C1 segment of cervical spinal cord (tissue), 14 donors: ENCODE data around the gene AGRN.

Experiments
- DNase-seq, 14 donors: peaks; one replicate each; lab custom pipeline; 2025; lab: John Stamatoyannopoulos, UW

The AGRN gene

DNA sequence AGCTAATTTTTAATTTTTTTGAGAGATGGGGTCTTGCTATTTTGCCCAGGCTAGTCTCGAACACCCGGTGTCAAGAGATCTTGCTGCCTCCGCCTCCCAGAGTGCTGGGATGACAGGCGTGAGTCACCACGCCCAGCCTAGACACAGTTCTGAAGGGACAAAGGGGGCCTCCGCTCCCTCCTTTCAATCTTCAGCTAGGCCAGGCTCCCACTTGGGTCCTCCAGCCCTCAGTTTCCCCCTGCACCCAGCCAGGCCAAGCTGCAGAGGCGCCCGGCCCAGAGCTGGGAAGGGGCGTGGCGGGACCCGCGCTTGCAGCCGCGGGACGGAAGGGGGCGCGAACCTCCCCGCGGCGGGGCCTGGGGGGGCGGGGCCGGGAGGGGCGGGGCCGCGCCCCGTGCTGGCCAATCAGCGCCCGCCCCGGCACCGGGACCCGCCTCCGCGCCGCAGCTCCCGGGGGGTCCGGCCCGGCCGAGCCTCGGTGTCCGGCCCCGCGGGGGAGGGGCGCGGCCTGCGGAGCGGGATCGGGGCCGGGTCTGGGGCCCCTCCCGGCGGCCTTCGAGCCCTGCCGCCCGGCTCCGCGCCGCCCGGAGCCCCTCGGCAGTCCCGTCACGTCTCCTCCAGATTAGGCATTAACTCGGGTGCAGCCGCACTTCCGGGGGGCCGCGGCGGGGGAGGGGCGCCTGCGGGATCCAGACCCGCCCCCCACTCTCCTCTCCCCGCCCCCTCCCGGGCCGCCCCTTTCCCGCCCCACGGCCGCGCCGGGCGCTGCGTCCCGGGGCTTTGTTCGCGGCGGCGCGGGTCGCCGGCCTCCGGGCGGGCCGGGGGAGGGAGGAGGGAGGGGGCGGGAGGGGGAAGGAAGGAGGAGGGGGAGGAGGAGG lies 559 bp upstream of the AGRN start:
- peak in 12 of 14 donors; percentile 50 to 89 (median 66) for DNase-seq

DNA sequence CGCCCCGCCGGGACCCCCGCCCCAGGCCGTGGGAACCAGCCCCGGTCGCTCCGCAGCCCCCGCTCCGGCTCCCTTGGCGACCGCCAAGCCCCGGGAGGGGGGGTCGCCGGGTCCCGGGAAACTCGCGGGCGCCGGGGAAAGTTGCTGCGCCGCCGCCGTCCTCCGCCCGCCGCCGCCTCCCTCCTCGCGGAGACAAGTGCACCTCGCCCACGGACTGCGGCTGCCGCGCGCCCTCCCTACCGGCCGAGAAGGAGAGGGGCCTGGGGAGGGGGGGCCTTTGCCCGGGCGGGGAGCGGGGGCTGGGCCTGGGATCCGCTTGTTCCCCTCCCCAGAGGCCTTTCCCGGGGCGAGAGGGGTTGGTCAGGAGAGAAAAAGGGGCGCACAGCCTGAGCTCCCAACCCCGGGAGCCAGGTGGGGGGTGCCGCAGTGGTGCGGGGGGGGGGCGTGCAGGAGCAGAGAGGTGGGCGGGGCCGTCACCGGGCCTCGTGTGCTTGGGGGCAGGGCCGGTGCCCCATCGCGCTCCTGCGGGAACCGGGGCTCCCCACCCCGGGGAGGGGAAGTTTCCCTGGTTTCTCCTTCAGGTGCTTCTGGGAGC lies 592 bp downstream of the AGRN start:
- no peak for DNase-seq

DNA sequence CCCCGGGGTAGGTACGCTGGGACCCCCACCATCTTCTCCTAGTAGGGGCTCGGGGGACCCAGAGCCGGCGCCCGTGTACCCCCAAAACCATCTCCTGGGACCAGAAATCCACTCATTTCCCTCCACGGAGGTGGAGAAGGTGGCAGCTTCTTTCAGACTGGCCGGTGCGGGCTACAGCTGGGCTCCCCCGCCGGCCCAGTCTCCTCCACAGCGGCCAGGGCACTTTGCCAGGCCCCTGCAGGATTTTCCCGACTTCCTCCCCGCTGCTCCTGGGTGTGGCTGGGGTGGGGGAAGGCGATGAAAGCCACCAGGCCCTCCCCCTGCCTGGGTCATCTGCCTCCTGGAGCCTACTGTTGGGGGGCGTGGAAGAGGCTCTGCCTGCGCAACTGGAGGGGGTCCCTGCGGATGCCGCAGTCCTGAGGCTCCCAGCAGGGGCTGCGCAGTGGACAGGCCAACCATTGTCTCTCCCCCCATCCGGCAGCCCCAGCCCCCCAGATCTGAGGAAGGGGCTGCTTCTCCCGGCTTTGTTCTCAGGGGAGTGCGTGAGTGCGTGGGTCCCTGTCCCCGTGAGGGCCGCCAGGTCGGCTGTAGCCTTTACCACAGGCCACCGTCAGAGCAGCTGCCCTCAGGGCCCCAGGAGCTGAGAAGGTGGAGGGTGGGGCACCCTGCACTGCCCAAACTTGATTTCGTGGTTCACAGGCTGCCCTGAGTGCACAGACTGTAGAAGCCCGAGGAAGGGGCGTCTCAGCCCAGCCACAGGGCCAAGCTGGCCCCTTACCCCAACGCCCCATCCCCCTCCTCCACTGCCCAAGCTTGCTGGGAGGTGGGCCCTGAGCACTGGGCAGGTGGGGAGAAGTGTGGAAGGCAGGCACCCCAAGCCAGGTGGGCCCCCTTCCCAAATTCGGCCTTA lies 1.3 kb downstream of the AGRN start:
- DNase-seq = peak in 2 of 14 donors; percentile 6 to 36

DNA sequence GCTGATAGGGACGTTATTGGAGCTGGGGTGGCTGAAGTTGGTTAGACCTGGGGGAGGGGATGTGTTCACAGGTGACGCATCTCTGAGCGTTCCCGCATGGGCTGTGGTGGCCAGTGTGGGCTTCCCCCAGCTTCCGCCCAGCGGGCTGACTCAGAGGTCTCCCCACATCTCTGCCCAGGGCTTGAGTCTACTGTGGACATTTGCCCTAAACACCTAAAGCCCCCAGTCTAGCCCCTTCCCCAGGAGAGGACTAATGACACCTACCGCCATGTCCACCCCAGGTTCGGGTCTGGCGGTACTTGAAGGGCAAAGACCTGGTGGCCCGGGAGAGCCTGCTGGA lies 2.0 kb downstream of the AGRN start:
- no peak for DNase-seq

DNA sequence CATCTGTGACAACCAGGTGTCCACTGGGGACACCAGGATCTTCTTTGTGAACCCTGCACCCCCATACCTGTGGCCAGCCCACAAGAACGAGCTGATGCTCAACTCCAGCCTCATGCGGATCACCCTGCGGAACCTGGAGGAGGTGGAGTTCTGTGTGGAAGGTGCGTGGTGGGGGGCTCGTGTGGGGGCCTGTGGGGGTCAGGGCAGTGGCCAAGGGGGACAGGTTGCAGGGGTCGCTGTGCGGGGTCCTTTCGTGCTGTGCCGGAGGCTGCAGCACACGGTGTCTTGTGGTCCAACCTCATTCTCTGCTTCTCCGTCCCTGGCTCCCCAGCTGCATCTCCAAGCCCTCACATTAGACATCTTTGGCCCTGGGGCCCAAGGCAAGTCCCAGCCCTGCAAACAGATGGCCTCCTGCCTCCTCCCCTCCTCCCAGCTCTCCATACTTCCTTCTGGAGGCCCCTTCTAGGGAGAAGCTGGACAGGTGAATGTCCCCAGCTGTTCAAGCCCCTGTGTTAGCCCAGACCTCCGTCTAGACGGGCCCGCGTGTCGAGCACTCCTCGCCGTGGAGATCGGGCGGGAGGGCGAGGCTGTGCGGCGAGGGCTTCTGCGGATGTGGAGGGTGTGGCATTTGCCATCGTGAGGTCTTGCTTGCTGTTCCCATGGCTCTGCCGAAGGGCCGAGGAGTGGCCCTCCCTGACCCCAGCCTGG lies 2.5 kb downstream of the AGRN start:
- no peak for DNase-seq

DNA sequence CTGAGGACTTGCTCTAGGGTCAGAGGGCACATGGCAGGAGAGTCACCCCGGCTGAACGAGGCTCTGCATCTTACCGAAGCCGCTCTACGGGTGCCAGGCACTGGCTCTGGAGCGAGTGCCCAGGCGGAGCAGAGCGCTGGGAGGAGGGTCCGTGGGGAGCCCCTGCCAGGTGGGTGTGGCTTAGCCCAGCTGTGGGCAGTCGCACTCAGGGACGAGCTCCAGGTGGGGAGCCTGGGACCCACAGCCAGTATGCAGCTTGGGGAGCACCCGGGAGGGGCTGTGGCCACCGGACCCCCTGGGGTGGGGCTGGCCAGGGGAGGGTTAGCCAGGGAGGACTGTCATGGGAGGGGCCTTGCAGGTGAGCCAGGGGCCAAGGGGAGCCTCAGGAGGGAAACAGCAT lies 3.8 kb downstream of the AGRN start:
- no peak for DNase-seq

DNA sequence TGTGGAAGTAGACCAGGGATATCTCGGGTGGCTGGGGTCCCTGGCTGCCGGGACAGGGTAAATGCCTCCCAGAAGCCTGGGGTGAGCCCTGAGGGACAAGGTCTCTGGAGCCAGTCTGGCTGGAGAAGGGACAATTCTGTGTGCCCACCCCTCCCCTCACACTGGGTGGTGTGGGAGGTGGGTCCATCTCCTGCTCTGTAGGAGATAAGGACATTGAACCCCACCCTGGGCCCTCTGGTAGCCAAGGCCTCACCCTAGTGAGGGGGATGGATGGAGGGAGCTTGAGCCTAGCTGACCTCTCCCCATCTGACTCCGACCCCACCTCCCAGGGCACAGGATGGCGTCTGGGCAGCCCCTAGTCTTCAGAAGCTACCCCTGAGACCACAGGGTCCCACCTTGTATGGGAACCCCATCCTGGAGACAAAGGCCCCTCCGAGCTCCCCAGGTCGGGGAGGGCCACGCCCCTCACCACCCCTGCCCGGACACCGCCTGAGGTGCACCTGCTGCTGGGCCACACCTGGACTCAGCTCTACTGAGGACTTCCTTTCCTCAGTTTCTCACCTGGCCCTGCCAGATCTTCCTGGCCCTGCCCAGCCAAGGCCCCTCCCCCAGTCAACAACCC lies 4.3 kb downstream of the AGRN start:
- no peak for DNase-seq

DNA sequence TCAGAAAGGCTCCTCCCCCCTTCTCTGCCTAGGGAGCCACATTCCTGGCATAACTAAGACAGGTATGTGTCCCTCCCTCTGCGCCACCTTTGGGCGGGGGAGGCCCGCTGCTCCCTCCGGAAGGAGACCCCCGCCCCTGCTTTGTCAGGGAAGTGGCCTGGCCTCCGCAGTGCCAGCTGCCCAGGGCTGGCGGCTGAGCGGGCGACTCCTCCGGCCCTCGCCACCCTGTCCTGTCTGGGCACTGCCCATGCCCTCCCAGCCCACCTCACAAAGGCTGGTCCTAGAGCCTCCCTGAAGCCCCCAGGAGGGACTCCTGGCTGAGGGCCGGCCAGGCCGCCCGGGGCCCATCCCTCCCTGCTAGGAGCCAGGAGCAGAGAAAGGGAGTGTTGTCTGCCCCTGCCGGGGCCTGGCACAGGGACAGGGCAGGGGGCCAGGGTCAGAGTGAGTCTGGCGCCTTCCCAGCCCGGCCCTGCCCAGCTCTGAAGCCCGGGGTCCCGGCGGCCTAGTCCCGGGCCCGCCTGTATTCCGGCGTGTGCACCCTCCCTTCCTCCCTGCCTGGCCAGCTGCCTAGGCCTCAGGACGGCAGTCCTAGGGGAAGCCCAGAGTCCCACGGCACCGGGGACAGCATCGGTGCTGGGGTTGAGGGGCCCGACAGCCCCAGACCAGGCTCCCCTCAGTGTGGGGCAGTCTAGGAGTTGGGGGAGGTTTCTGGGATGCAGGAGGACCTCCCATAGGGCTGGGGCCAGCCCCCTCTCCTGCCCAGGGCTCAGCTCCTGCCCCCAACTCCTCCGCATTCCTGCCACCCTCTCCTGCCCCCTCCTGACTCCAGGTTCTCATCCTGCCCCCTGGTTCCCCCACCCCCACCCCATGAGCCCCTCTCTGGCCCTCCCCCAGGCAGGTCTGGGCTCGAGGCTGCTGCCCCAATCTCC lies 5.1 kb downstream of the AGRN start:
- DNase-seq = peak in 5 of 14 donors; percentile 16 to 65 (median 35)

DNA sequence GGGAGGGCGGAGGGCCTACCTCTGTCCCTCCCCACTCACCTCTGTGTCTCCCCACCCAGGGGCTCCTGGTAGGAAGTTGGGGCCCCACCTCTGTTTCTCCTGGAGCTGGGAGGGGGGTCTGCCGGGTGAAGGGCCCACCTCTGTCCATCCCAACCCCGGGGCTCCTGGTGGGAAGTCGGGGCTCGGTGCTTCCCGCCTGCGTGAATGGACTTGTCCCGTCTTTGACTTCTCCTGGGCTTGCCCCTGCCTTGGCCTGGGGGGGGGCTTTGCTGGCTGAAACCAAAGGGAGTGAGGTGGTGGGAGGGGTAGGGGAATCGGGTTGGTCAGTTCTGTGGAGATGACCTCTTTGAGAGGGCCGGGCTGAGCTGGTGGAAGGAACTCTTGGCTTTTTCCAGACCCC lies 5.8 kb downstream of the AGRN start:
- no peak for DNase-seq

DNA sequence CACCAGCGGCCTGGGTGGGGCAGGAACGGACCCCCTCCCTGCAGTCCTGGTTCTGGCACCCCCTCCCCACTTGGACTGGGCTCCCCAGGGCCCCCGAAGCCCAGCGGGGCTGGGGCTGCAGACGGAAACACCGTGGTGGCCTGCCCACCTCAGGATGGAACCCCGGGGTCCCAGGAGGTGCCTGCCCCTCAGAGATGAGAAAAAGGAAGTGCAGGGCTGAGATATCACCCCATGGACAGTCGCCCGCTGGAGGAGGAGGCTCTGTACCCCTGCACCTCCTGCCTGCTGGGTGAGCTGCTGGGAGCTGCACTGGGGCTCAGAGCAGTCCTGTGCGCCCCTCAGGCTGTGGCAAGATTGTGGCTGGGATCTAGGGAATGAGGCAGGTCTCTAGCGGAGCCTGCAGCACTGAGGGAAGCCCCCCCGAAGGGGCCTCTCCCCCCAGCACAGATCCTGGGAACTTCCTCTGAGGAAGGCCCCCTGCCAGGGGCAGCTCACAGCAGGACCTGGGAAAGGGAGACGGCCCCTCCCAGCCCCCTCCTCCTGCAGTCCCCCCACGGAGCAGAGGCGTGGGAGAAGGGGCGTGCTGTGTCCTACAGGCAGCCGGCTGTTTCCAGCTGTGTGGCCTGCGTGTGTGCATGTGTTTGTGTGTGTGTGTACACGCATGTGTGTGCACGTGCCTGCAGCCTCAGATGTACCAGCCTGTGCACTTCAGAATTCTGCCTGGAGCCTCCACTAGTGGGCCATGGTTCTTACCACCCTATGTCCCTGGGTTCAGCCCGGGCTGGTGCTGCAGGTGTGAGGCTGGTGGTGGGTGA lies 6.9 kb downstream of the AGRN start:
- no peak for DNase-seq

DNA sequence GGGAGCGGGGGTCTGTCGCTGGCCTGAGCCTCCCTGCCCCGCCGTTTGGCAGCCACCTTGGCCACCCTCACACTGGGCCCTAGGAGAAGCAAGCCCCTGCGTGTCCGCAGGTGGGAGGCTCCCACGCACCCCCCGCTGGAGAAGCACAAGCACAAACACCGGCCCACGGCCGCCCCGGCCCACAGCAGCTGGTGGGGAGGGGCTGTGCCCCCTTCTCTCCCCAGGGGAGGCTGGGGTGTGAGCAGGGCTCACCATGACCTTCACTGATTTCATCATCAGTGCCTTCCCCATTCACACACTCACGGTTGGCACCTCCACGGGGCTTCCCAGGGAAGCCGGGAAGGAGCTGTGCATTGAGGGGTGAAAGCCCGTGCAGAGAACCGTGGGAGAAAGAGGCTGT lies 7.9 kb downstream of the AGRN start:
- no peak for DNase-seq

DNA sequence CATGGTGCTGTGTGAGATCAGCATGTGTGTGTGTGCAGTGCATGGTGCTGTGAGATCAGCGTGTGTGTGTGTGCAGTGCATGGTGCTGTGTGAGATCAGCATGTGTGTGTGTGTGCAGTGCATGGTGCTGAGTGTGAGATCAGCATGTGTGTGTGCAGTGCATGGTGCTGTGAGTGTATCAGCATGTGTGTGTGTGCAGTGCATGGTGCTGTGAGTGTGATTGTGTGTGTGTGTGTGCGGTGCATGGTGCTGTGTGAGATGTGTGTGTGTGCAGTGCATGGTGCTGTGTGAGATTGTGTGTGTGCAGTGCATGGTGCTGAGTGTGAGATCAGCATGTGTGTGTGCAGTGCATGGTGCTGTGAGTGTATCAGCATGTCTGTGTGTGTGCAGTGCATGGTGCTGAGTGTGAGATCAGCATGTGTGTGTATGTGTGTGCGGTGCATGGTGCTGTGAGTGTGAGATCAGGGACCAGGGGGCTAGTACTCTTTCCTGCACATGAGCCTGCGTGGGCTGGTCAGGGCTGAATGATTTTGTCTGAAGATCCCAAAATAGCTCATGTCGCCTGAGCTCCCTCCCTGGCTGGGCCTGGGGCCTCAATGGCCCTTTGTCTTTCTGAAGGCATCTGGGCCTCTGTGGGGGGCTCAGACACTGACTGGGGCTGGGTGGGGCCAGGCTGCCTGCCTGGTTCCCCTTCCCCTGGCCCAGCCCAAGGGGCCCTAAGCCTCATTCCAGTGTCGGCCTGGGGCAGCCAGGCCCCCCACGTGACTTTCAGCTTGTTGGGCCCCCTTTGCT lies 11.1 kb downstream of the AGRN start:
- DNase-seq = peak in 1 of 14 donors; percentile 13

DNA sequence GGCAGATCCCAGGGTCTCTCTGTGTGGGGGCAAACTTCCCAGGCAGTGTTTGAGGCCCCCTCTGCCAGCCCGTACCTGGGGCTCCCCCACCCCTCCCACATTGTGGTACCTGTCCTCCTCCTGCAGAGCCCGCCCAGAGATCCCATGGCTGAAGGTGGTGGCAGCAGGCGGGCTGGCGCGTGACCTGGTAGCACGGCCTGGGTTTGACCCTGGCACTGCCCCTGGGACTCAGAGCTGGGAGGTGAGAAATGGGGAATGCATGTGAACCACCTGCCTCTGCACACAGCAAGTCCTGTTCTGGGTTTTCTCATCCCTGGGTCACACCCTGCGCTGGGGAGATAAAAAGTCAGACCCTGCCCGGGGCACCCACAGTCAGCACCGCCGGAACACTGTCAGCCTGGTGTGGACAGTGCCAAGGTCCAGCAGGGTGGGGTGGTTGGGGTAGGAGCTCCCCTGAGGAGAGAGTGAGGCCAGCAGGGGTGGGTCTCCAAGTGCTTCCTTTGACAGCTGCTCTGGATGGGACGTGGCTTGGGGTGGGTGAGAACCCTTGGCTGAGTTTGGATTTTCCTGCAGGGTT lies 11.8 kb downstream of the AGRN start:
- DNase-seq = no peak

DNA sequence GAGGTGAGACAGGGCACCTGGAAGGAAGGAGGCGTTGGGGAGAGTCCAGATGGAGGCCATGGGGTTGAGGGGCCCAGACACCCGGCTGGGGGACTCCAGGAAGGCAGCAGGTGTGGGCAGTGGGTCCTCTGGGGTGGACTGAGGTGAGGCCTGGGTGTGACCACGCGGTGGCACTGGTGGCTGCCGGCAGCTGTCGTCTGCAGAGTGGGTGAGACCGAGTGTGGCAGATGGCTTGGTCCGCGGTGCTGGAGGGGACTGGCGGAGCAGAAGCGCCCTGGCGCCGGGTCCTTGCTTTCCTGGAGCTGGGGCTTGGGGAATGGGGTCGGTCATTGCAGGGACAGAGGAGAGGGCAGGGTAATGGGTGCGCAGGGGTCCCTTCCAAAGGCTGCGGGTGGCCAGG lies 12.5 kb downstream of the AGRN start:
- DNase-seq = peak in 1 of 14 donors; percentile 44

DNA sequence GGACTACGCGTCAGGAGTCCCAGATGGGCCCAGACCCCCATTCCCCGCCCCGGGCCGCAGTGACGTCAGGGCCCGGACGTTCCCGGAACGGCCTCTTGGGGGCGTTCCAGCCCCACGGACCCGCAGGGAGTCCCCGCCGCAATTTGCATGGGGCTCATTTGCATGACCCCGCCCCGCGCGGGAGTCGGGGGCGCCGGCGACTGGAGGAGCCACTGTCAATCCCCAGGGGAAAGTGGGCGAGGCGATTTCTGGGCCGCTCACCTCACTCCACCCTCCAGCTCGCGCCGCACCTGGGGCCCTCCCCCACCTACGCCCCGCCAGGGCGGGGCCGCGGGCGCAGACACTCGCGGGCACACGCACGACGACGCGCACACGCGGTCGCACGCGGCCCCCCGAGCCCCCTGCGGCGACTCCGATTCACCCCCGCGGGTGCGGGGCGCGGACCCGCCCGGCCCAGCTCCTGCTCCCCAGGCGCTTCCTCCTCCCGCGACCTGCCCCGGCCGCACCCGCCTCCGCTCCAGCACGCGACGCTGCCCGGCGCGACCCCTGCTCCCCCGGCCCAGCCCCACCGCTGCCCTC lies 13.2 kb downstream of the AGRN start:
- DNase-seq = peak in 12 of 14 donors; percentile 12 to 75 (median 48)

DNA sequence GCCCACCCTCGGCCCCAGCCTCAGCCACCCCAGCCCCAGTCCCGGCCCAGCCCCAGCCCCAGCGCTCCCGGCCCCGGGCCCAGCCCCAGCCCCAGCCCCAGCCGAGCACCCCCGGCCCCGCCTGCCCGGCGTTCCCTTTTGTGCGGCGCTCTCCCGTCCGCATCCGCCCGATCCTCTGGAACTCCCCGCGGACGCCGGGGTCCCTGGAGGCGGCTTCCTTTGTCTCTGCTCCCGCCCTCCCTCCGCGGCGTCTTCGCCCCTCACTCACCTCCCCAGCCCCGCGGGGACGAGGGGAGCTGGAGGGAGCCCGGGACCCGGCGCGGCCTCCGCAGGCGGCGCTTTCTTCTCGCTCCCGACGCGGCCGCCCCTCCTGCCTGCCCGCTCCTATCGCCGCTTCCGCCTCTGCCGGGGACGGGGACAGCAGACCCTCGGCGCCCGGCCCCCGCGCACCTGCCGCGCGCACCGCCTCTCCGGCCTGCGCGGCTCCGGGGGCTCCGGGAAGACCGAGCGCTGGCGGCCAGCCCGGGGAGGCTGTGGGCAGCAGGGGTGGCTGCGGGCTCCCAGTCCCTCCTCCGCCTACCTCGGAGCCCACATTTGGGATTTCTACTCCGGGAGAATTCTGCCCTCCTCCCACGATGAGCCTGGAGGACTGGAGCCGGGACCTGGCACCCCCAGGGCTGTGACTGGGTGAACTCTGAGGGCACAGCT lies 14.0 kb downstream of the AGRN start:
- no peak for DNase-seq

DNA sequence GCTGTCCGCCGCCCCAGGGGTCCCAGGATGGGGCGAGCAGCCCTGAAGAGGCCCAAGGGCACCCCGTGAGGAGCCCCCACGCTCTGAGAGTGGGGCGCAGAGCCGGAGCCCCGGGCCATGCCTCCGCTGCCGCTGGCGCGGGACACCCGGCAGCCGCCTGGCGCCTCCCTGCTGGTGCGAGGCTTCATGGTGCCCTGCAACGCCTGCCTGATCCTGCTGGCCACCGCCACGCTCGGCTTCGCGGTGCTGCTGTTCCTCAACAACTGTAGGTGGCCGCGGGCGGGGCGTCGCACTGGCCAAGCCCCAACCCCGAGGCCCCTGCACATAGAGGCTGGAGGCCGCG lies 14.5 kb downstream of the AGRN start:
- DNase-seq = no peak
